ENCODE measurements around the gene GRIA1. TPM values are rescaled to one million over a fixed set of nuclear protein-coding genes. Genes with fewer than 3 reads are reported as not detected.
A peak's percentile ranks its signal among the peaks of the same experiment; 100 is the strongest.

GRIA1 gene
- total and polyA plus RNA-seq, 10 of the 15 experiments (the other 5 are each of a cell fraction or from before 2014, with no cell fraction given): 0.04 to 0.18 (median 0.04) TPM; not detected in 7

GRCh38 chr5:153592081-153592480, 101.6 kb downstream of the GRIA1 start:
- FAIRE-seq (no peak), ATAC-seq (no peak), DNase-seq (ENCODE audit: low read depth, low spot score) (no peak)
- no TSS peak for BruUV-seq (replicated peaks)
- H3K27me3 ChIP-seq (replicated peaks in 1 of 2; ENCODE audit: control insufficient read depth in 2 of 2, insufficient read depth in 2 of 2, low read length in 1 of 2): no peaks in the 10 kb centered on the region; a peak in 1 of 4 replicates
- H3K4me3 ChIP-seq: no peak overlapping the region
- ChIA-PET POLR2A (no interaction called here), RAD21 (ENCODE audit: unreplicated experiment) (no interaction called here), CTCF (no interaction called here), SMC1A (ENCODE audit: uncharacterized antibody, unreplicated experiment) (no interaction called here)
- no peaks in the 10 kb centered on the region for H4K20me1 ChIP-seq (ENCODE audit: control insufficient read depth, insufficient read depth)
- TF ChIP-seq HCFC1 (IDR thresholded peaks at IDR 0.05; ENCODE audit: low read length): no peak
- TF ChIP-seq CBFB (IDR thresholded peaks at IDR 0.05; ENCODE audit: low read depth): no peak
- TF ChIP-seq HDAC6 (IDR thresholded peaks at IDR 0.05; ENCODE audit: unreplicated experiment): no peak
- TF ChIP-seq JUNB (IDR thresholded peaks at IDR 0.05): no peak
- TF ChIP-seq TAF1 (IDR thresholded peaks at IDR 0.05; ENCODE audit: borderline replicate concordance, low read depth, low read length): no peak
- no peak for TF ChIP-seq MEF2A (IDR thresholded peaks at IDR 0.05; ENCODE audit: insufficient read depth, low read depth, low read length)
- TF ChIP-seq NFYA (IDR thresholded peaks at IDR 0.05; ENCODE audit: borderline replicate concordance, low read depth, low read length): no peak
- no peak for TF ChIP-seq NRF1 (conservative IDR thresholded peaks at IDR 0.05; ENCODE audit: low read depth, low read length)
- TF ChIP-seq RFX5 (IDR thresholded peaks at IDR 0.05; ENCODE audit: low read depth, low read length): no peak
- no peak overlapping the region for H3K27ac ChIP-seq (ENCODE audit: control insufficient read depth, insufficient read depth)
- no peak overlapping the region for H2AFZ ChIP-seq (ENCODE audit: control insufficient read depth, low read depth, low read length)
- H3K9ac ChIP-seq (ENCODE audit: control insufficient read depth, insufficient read depth, low read length): no peak overlapping the region
- H3K9me3 ChIP-seq (replicated peaks; ENCODE audit: control insufficient read depth, insufficient read depth, low read length): no peaks in the 10 kb centered on the region
- H3K4me1 ChIP-seq (ENCODE audit: control insufficient read depth, insufficient read depth, low read length): no peaks in the 10 kb centered on the region
- intact Hi-C loops (cut with micrococcal nuclease; ENCODE audit: unreplicated experiment): no loop called here
- no peak overlapping the region for H3K4me2 ChIP-seq (ENCODE audit: control insufficient read depth, insufficient read depth)
- WGBS (ENCODE audit: insufficient coverage, insufficient replicate concordance, low lambda C conversion rate, missing lambda C conversion rate): 0% methylated on average over 1 of the region's 1 CpG
- in situ Hi-C loops (cut with MboI): no loop called here
- no peaks in the 10 kb centered on the region for H3K36me3 ChIP-seq (ENCODE audit: control insufficient read depth in 2 of 2, insufficient read depth in 2 of 2, low read length in 1 of 2)
- no peaks in the 10 kb centered on the region for H3K79me2 ChIP-seq (ENCODE audit: control insufficient read depth, insufficient read depth, low read length)

- Histone ChIP-seq H4K20me1 (ENCODE audit: control insufficient read depth, insufficient read depth) (no peaks in the 10 kb centered on the region), H3K79me2 (ENCODE audit: control insufficient read depth, insufficient read depth, low read length) (no peaks in the 10 kb centered on the region), H3K4me1 (ENCODE audit: control insufficient read depth, insufficient read depth, low read length) (no peaks in the 10 kb centered on the region), H3K27me3 (replicated peaks in 1 of 2; ENCODE audit: control insufficient read depth in 2 of 2, insufficient read depth in 2 of 2, low read length in 1 of 2) (no peaks in the 10 kb centered on the region), H2AFZ (ENCODE audit: control insufficient read depth, low read depth, low read length) (no peak overlapping the region), H3K36me3 (ENCODE audit: control insufficient read depth in 2 of 2, insufficient read depth in 2 of 2, low read length in 1 of 2) (no peaks in the 10 kb centered on the region), H3K4me3 (no peak overlapping the region), H3K9me3 (replicated peaks; ENCODE audit: control insufficient read depth, insufficient read depth, low read length) (no peaks in the 10 kb centered on the region), H3K9ac (ENCODE audit: control insufficient read depth, insufficient read depth, low read length) (no peak overlapping the region), H3K4me2 (ENCODE audit: control insufficient read depth, insufficient read depth) (no peak overlapping the region), H3K27ac (ENCODE audit: control insufficient read depth, insufficient read depth) (no peak overlapping the region)
- SMC1A ChIA-PET (ENCODE audit: uncharacterized antibody, unreplicated experiment): no interaction called here
- ATAC-seq (no peak), FAIRE-seq (no peak), DNase-seq (ENCODE audit: low read depth, low spot score) (no peak)
- CTCF ChIA-PET: no interaction called here
- TF ChIP-seq SPI1 (IDR thresholded peaks at IDR 0.05; ENCODE audit: borderline replicate concordance, insufficient read depth, low read depth, low read length) (peak; percentile 47; the same call in 1 of the 2 replicates), PML (IDR thresholded peaks at IDR 0.05; ENCODE audit: low read length) (no peak), RUNX3 (IDR thresholded peaks at IDR 0.05; ENCODE audit: low read length) (peak; percentile 41)
- intact Hi-C loops (cut with micrococcal nuclease; ENCODE audit: unreplicated experiment): no loop called here
- in situ Hi-C loops (cut with MboI): no loop called here
- POLR2A ChIA-PET: no interaction called here
- BruUV-seq (replicated peaks): no TSS peak
- RAD21 ChIA-PET (ENCODE audit: unreplicated experiment): no interaction called here
Observed at GRCh38 chr5:153594785-153595184, 104.3 kb downstream of the GRIA1 start.

All from GM12878 (cell line).